ENCODE results near the gene PIEZO1.
A peak's percentile ranks its signal among the peaks of the same experiment; 100 is the strongest.

Gene PIEZO1

DNA sequence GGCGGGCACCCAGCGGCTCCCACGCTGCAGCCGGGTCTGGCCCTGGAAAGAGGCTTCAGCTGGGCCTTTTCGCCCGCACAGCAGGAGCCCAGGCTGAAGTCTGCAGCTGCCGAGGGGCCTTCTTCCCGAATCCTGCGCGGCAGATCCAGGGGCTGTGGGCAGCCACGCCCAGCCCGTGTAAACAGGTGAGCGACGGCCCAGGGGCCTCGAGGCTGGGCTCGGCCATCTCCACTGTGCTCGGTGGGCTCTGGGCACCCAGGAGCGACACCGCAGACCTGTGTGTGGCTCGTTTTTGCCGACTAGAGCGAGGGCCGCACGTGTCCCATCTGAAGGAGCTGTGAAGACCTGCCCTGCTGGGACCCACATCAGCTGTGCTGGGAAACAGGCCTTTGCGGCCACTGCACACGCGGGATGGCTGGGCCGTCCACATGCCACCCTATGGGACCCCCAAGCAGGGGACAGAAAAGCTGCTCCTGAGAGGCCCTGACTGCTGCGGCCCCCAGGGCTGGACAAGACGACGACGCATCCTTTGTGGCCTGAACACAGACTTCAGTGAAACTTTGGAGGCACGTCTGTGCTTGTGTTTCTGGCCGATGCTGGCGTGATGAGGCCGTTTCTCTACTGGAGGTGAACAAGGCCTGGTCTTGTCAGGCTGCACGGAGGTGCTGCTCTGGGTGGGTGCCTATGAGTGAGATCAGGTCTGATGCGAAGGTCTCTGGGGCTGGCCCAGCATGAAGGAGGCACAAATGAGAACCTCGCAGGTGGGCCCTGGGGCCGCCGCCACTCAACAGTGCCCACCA lies 31.9 kb upstream of the PIEZO1 start:
- no peak for DNase-seq

DNA sequence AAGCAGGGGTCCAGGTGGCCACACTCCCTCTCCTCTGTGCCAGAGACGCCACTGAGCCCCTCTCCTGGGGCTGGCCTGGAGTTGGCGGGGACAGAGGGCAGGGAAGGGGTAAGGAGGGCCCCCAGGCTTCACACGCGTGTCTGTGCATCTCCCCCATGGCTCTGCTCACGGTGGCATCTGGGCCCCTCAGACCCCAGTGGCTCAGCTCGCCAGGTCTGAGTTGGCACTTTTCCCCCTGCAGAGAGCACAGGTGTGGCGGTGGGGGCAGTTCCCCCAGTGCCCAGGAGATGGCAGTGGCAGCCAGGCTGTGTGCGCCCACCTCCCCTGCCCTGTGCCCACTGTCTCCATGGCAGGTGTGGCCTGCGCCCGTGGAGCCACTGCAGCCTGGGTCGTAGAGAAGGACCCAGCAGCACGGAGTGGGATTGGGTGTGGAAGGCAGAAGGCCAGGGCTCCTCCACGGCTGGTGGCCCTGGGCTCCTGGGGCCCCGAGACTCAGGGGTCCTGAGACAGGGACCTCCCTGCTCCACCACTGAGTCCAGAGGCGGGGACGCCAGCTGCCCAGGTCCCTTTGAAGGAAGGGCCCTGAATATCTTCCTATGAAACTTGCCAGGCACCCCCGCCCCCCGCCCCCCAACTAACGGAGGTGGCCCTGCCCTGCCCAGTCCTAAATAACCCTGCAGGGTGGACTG lies 31.0 kb upstream of the PIEZO1 start:
- peak in 3 of 5 experiments; percentile 32 to 54 (median 35) for DNase-seq

DNA sequence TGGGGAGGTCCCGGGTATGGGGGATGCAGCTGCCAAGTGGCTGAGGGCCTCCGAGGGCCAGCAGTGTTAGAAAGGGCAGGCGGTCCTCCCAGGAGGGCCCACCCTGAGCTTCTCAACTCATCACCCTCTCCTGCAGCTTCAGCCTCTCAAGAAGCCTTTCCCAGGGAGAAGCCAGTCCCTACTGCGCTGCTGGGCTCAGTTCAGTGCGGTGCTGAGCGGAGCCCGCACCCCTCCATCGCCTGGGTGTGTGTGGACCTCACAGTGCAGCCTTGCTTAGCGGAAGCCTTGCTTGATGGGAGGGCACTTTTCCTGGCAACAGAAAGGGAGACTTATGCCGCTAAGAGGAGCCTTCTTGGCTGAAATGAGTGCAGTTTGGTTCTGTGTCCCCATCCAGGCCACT lies 30.2 kb upstream of the PIEZO1 start:
- DNase-seq = no peak

DNA sequence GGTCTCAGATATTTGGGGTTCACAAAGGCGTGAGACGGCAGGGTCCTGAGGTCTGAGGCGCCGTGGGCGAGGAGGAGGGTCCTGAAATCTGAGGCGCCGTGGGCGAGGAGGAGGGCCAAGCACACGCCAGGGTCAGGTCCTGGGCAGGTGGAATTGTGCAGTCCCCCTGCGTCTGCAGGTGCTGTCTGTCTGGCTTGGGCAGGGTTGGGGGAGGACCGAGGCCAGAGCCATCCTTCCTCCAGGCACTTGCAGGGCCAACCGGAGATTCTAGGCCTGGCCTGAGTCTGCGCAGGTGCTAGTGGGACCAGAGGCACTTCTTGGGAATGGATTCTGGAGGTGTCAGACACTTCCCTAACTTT lies 29.1 kb upstream of the PIEZO1 start:
- DNase-seq = no peak

DNA sequence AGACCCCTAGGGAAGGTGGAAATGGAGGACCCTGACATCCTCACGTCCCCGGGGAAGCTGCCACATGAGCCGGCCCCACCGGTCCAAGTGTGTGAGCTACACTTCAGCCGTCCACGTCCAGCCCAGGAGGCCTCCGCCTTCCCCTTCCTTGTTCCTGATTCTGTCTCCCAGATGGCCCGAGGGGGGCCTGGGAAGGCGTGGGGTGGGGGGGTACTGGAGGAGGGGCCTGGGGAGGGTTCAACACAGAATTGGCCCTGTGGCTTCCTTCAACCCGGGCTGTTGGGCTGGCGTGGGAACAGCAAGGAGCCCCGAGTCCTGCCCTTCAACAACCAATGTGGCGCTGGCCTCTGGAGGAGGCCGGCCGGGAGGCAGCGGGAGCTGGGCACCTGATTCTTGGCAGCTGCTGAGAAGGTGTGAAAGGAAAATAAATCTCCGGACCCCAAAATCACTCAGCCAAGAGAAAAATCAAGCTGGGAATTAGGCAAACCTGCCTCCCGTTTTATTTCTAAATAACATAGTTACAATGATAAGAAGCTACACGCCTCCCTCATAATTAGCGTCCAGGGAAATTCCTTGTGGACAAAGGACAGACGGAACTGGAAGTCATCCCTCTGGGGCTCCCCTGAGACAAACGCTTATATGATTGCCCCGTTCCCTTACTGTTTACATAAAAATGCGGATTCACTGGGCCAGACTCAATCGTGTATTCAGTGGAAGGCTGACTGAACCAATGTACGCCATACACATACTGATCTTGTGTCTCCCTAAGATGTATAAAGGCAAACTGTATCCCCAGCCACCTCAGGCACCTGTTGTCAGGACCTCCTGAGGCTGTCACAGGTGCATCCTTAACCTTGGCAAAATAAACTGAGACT lies 28.5 kb upstream of the PIEZO1 start:
- DNase-seq = no peak

DNA sequence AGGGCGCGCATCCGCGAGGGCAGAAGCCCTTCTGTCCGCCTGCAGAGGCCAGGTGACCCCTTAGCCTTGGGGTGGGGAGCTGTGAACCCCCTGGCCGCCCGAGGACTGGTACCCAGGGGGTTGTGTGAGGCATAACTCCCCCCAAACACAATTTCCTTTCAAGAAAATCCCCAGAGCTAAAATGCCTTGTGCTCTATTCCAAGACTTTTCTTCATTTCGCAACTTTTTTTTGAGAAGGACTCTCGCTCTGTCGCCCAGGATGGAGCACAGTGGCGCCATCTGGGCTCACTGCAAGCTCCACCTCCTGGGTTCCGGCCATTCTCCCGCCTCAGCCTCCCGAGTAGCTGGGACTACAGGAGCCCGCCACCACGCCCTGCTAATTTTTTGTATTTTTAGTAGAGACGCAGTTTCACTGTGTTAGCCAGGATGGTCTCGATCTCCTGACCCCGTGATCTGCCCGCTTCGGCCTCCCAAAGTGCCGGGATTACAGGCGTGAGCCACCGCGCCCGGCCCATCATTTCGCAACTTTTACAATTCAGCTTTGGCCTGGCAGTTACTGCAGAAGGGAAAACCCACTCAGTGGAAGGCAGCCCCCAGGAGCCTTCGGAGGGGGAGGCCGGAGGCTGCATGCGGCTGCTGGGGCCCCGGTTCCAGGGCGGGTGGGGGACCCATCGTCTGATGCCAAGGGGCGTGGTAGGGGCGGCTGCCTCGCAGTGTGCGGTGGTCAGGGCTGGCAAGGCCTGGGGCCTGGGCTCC lies 27.7 kb upstream of the PIEZO1 start:
- DNase-seq = peak in 1 of 5 experiments; percentile 41

DNA sequence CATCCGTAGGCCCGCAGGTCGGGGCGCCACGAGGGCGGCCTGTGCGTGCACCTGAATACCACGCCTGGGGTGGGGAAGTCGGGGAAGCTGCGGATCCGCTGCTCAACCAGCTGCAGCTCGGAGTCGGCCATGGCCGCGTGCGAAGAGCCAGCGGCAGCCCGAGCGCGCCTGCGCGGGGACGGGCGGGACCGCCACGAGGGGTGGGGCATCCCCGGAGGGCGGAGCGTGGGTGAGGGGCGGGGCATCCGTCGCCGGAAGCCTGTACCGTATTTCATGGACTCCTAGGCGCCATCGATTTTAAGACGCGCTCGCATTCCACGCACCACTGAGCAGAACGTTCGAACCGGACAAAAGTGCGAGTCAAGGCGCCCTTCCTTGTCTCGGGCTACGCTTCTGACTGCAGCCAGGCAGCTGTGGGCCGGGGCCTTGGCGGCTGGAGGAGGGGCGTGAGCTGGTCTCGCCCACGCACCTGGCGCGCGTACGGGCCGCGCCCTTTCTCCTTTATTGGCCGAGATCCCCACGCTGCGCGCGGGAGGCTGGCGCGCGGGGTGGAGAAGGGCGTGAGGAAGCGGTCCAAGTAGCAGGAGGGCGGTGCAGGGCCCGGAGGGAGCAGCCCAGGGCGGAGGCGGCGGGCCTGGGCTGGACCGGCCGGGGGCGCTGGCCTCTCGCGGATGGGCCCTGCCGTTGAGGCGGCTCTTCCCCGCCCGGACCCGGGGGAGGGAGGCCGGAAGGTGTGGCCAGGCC lies 26.9 kb upstream of the PIEZO1 start, which contains the start of gene APRT:
Gene APRT, minus strand, starts transcription at position 160 of the 744 bp plus-strand sequence. Its CDS starts 29 bp downstream, at position 131.
- peak; percentile 93 to 98 (median 95) for DNase-seq

DNA sequence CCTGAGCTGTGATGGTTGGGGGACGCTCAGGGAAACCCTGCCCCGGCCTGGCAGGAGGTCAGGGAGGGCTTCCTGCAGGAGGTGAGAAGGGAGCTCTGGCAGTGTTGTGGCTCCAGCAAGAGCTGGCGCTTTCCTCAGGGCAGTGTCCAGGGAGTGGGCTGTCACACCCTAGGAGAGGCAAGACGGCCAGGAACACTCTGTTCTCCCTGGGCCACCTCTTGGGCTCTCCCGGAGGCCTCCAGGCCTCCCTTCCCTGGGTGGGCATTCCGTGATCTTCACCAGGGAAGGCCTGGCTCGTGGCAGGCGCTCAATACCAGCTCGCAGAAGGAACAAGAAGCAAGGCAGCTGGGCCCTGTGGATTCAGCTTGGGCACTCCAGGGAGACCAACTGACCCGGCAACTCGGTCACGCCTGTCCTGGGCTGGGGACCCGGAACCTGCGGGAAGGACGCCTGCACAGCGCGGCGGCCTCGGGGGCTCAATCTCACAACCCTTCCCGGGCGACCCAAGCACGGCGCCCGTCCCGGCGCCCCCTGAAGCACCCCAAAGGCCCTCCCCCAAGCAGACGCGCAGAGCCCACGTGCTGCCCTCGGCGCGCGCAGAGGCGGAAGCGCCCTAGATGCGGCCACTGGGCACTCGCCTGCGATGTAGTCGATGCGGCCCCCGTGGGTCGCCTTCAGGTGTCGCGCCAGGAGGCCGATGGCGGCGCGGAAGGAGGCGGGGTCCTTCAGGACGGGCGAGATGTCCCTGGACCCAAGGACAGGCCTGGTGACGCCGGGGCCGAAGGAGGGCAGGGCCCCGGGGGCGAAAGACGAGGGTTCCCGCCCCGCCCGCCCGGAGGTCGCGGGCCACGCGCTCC lies 26.1 kb upstream of the PIEZO1 start:
- peak; percentile 35 to 84 (median 53) for DNase-seq

DNA sequence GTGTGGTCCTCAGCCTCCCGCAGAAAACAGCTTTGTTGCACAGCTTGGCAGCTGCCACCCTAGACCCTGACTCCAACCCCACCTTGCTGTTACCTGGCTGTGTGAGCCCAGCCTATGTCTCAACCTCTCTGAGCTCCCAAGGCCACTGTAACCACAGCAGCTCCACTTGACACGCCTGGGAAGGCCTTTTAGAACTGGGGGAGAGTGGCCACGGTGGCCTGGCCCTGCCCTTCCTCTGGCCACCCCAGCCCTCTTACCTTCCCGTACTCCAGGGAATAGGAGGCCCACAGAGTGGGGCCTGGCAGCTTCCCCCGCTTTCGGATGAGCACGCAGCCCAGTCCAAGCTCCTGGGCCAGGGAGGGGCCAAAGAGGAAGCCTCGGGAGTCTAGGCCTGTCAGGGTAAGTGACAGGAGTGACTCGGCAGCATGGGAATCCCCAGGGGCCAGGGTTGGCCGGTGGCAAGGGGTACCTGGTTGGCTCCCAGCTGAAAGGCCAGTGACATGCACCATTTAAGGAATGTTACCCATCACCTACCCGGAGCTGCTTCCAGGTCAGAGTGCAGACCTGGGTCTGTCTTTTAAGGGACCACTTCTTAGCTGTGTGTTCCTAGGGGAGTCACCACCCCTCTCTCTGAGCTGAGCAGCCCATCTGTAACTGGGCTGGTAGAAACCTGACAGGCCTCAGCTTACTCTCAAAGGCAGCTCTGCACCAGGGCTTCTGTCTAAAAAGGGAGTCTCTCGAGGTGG lies 25.3 kb upstream of the PIEZO1 start:
- peak in 1 of 5 experiments; percentile 30 for DNase-seq

DNA sequence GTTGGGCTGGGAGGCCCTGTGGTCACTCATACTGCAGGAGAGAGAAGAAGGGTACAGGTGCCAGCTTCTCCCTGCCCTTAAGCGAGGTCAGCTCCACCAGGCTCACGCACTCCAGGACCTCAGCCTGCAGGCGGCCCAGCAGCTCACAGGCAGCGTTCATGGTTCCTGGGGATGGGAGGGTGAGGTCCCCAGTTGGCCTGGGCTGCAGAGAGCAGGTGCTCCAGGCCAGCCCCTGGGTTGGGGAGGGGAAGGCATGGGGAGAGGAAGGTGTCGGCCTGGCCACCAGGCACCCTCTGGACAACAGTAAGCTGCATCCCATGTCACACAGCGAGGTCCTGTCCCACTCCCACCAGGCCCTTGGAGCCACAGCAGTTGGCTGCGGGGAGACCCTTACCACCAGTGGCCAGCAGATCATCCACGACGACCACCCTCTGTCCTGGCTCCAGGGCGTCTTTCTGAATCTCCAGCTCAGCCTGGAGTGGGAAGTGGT lies 24.7 kb upstream of the PIEZO1 start:
- no peak for DNase-seq

DNA sequence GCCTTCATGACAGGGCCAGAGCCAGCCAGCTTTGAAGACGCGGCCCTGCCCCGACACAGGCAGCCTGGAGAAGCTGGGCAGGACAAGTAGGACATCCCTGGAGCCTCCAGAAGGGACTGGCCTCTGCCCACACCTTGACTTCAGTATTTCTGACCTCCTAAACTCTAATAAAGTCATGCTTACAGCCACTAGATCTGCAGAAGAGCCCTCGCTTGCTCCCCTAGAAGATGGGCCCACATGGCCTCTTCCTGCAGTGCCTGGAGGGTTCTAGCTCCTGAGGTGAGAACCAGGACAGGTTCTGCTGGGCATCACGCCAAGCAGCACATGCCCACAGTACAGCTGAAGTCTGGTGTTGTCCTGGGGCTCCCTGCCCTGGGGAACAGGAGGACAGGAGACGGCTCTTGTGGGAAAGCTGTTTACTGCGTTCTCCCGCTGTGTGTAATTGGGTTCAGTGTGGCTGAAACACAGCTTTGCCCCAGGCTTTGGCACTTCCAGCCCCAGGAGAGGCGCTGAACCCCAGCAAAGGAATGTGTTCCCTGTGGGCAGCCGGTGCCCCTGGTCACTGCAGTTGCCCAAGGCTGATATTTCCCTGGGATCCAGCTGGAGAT lies 24.2 kb upstream of the PIEZO1 start:
- DNase-seq = no peak

DNA sequence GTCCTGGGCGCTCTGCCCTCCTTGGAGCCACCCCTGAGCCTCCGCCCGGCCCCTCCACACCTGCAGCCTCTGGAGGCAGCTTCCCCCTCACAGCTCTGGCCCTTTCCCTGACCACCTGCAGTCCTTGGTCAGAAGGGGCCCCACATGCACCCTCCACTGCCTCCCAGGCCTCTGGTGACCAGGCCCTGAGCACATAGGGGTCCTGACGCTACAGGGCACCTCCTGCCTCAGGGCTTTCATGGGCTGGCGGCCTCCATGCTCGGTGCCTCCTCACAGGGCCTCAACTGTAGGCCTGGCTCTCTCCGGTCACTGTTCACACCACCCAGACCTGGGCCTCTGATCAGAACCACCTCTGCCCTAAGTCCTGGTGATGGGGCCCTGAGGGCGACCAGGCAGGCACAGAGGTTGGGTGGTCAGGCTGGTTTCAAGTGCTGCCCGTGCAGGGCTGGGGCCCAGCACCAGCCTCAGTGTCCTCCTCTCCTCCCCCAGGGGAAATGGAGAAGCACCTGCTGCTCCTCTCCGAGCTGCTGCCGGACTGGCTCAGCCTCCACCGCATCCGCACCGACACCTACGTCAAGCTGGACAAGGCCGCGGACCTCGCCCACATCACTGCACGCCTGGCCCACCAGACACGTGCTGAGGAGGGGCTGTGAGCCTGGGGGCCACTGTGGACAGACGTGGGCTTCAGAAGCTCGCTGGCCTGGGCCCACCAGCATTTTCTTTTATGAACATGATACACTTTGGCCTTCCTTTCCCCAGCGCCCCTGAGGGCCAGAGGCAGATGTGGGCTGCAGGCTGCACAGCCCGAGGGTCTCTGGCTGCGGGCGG lies 22.8 kb upstream of the PIEZO1 start:
- no peak for DNase-seq

DNA sequence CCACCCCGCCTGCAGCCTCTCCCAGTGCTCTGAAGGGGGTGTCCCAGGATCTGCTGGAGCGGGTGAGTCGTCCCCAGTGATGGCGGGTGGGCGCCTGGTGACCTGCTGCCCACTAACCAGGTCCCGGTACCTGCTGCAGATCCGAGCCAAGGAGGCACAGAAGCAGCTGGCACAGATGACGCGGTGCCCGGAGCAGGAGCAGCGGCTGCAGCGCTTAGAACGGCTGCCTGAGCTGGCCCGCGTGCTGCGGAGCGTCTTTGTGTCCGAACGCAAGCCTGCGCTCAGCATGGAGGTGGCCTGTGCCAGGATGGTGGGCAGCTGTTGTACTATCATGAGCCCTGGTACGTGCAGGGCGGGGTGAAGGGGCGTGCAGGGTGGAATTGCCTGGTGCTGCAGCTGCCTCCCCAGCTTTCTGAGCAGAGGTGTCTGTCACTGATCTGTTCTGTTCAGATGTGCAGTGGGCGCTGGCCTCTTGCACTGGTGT lies 22.2 kb upstream of the PIEZO1 start:
- no peak for DNase-seq

DNA sequence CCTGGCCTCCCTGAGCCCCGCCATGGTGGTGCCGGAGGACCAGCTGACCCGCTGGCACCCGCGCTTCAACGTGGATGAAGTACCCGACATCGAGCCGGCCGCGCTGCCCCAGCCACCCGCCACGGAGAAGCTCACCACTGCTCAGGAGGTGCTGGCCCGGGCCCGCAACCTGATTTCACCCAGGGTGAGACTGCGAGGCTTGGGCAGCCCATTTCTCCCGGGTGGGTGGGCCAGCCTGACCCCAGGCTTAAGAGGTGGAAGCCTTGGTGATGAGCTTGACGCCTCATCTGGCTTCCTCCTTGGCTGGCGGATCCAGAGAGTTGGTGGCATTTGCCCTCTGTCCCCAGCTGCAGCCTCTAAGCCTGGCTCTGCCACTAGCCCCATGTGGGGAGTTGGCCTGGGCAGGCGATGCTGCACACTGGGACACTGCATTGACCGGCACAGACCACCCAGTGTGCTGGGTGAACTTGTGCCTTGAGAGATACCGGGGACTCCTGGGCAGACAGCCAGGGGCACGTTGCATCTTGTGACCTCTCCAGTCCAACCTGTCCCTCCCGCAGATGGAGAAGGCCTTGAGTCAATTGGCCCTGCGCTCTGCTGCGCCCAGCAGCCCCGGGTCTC lies 21.6 kb upstream of the PIEZO1 start:
- DNase-seq = no peak

DNA sequence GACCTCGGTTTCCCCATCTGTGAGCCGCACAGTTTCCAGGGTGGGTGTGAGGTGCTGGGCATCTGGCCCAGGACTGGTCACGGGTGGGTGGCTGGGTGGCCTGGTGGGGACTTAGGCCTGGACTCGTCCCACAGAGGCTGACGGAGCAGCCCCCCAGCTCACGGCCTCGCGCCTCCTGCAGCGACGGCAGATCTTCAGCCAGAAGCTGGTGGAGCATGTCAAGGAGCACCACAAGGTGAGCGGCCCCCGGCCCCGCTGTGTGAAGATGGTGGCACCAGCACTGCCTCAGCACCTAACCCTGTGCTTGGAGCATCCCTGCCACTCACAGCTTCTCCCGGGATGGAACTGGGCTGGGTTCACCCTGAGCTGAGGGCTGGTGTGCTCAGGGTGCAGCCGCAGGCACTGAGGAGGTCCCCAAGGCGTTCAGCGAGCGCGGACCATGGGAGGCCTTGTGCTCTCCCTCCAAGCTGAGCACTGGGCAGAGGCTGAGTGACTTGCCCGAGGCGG lies 20.9 kb upstream of the PIEZO1 start:
- no peak for DNase-seq

DNA sequence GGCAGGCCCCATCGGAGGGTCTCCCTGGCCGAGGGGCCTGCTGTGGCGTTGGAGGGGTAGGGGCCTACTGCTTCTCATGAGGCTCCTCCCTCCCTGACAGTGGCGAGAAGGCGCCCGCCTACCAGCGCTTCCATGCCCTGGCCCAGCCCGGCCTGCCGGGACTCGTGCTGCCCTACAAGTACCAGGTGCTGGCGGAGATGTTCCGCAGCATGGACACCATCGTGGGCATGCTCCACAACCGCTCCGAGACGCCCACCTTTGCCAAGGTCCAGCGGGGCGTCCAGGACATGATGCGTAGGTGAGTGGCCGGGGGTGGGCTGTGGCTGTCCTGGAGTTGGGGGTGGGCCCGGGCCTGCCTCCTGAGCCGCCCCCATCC lies 20.3 kb upstream of the PIEZO1 start:
- DNase-seq = no peak

DNA sequence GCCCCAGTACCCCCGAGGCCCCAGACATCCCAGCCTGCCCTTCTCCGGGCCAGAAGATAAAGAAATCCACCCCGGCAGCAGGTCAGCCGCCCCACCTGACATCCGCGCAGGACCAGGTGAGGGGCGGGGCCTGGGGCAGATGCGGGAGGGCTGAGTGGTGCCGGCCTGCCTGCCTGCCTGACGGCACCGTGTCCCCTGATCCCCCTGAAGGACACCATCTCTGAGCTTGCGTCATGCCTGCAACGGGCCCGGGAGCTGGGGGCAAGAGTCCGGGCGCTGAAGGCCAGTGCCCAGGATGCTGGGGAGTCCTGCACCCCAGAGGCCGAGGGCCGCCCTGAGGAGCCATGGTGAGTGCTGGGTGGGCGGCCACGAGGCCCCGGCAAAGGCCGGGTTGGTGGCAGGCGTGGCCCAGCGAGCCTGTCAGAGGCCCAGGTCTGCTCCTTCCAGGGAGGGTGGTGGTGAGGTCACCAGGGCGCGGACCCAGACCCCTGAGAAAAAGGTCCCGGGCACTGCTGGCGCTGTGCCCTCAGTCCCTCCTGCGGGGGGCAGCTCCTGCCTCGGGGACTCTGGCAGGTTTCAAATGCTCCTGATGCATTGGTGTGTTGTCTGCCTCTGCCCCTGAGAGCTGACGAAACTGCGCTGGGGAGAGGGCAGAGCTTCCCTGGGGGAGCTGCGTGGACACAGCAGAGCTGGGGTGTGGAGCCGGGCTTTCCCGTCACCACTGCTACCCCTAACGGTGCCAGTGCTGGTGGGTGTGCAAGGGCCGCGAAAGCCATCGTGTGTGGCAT lies 19.7 kb upstream of the PIEZO1 start:
- peak in 1 of 5 experiments; percentile 57 for DNase-seq
